Measurements from ENCODE around the gene AZU1.

The AZU1 gene

DNA sequence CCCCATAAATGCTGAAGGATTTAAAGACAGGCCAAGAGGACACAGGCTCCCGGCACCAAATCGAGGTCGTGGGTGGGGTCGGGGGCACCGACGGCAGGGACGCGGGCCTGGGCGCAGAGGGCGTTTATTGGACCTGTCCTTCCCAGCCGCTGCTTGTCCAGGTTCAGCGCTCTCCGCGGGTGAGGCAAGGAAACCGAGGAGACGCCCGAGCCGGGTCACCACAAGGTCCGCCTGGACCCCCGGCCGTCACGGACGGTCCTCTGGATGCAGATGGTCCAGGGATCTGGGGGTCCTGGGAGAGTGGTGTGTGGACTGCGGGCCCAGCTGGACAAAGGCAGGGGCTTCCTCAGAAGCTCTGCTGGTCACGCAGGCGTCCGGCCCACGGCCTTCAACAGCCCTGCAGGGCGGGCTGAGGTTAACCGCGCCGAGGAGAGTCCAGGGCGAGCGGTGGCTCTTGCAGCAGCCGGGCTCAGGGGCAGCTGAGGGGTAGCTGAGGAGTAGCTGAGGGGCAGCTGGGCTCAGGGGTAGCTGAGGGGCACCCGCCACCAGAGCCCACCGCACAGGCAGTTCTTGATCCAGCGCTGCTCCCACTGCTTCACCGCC is 40.3 kb downstream of the AZU1 start:
- peaks cover 36% of the 10 kb centered on the region for H3K36me3 Mint-ChIP-seq (ENCODE audit: low read depth)
- DNase-seq: no peak
- H3K9me3 Mint-ChIP-seq: no peaks in the 10 kb centered on the region
- no peak overlapping the region for H3K27ac Mint-ChIP-seq
- no peak overlapping the region for H3K4me3 Mint-ChIP-seq
- peaks cover 6% of the 10 kb centered on the region for H3K4me1 Mint-ChIP-seq
- TF ChIP-seq, protein P1, sequence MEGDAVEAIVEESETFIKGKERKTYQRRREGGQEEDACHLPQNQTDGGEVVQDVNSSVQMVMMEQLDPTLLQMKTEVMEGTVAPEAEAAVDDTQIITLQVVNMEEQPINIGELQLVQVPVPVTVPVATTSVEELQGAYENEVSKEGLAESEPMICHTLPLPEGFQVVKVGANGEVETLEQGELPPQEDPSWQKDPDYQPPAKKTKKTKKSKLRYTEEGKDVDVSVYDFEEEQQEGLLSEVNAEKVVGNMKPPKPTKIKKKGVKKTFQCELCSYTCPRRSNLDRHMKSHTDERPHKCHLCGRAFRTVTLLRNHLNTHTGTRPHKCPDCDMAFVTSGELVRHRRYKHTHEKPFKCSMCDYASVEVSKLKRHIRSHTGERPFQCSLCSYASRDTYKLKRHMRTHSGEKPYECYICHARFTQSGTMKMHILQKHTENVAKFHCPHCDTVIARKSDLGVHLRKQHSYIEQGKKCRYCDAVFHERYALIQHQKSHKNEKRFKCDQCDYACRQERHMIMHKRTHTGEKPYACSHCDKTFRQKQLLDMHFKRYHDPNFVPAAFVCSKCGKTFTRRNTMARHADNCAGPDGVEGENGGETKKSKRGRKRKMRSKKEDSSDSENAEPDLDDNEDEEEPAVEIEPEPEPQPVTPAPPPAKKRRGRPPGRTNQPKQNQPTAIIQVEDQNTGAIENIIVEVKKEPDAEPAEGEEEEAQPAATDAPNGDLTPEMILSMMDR (IDR thresholded peaks at IDR 0.05): no peak
- peaks cover 10% of the 10 kb centered on the region for H3K27me3 Mint-ChIP-seq (ENCODE audit: low read depth, poor library complexity)

DNA sequence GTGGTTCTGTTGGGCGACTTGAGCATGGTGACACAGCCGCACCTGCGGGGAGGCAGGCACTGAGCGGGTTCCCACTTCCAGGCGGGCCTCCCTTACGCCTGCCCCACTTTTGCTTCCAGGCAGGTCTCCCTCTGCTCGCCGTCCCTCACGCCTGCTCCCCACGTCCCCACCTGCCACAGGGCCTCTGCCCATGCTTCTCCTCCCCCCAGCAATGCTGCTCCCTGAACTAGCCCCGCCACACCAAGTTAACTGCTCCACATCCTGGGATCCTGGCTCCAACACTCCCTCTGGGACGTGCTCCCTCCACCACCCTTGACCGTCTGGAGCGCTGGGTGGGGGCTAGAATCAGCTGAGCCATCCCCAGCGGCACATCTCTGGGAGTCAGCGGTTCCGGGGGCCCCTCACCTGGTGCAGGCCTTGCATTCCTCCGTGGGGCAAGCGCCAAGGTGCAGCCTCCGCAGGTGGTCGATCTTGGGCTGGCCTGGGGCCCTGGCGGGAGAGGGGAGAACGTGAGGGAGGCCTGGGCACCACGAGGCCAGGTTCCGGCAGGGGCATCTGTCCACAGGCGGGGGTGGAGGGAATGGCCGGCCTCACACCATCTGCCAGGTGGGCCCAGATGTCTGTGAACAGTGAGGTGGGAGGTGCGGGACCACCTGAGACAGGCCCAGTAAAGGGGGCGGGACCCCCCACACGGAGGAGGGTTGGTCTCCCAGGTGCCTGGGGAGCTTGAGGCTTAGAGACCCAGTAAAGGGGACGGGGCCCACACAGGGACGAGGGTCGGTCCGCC is 41.0 kb downstream of the AZU1 start:
- Mint-ChIP-seq H3K4me1 (peaks cover 6% of the 10 kb centered on the region), H3K27me3 (ENCODE audit: low read depth, poor library complexity) (peaks cover 3% of the 10 kb centered on the region), H3K4me3 (no peak overlapping the region), H3K27ac (no peak overlapping the region), H3K36me3 (ENCODE audit: low read depth) (peaks cover 36% of the 10 kb centered on the region), H3K9me3 (no peaks in the 10 kb centered on the region)
- DNase-seq: no peak
- TF ChIP-seq, protein P1 (IDR thresholded peaks at IDR 0.05): no peak

DNA sequence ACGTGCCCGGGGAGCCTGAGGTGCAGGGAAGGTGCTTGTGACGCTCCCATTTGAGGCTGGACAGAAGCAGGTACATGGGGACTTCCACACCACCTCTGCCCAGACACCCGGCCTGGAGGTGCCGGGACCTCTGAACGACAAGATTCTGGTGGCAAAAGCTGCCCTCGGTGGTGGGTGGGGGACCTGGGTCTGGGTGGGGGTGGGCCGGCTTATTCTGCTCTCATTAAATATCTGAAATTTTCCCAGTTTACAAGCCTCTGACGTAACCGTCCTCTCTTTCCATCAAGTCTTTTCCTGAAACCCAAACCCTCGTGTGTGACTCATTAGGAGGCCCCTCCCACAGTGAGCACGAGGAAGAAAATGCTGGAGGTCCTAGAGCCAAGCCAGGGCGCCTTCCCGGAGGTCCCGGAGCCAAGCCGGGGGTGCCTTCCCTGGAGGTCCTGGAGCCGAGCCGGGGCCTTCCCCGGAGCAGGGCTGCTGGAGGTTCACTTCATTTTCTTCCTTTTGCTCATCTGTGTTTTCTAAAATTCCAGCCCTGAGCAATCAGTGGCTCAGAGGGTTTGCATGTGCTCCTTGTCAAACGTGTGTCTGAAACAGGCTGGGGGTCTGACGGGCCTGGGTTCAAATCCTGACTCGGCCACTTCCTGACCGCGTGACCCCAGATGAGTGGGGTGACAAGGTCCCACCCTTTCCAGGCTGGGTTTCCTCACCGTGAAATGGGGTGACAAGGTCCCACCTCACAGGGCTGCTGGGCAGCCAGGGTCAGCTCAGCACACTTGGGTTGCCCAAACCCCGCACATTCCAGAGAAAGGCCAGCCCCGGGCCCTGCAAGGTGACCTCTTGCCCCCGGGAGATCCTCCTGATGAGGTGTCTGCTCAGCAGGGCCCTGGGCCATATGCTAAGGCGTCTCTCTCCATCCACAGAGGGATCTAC is 41.9 kb downstream of the AZU1 start:
- peaks cover 36% of the 10 kb centered on the region for H3K36me3 Mint-ChIP-seq (ENCODE audit: low read depth)
- TF ChIP-seq, protein P1 (IDR thresholded peaks at IDR 0.05): no peak
- H3K9me3 Mint-ChIP-seq: no peaks in the 10 kb centered on the region
- no peak for DNase-seq
- H3K27me3 Mint-ChIP-seq (ENCODE audit: low read depth, poor library complexity): no peaks in the 10 kb centered on the region
- H3K4me3 Mint-ChIP-seq: no peak overlapping the region
- H3K4me1 Mint-ChIP-seq: peaks cover 6% of the 10 kb centered on the region
- peak overlapping the region; percentile 39 for H3K27ac Mint-ChIP-seq

DNA sequence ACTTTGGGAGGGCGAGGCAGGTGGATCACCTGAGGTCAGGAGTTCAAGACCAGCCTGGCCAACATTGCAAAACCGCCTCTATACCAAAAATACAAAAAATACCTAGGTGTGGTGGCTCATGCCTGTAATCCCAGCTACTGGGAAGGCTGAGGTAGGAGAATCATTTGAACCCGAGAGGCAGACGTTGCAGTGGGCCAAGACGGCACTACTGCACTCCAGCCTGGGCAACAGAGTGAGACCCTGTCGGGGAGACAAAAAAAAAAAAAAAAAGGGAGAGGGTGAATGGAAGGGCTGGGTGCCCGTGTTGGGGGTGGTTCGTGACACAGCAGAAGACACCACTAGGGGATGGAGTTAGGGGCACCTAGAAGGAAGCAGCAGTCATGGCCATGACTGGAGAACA is 42.7 kb downstream of the AZU1 start:
- Mint-ChIP-seq H3K27me3 (ENCODE audit: low read depth, poor library complexity) (no peaks in the 10 kb centered on the region), H3K4me3 (no peak overlapping the region), H3K36me3 (ENCODE audit: low read depth) (peaks cover 36% of the 10 kb centered on the region), H3K27ac (peak overlapping the region; percentile 57), H3K9me3 (no peaks in the 10 kb centered on the region), H3K4me1 (peaks cover 6% of the 10 kb centered on the region)
- DNase-seq: no peak
- TF ChIP-seq, protein P1 (IDR thresholded peaks at IDR 0.05): no peak

DNA sequence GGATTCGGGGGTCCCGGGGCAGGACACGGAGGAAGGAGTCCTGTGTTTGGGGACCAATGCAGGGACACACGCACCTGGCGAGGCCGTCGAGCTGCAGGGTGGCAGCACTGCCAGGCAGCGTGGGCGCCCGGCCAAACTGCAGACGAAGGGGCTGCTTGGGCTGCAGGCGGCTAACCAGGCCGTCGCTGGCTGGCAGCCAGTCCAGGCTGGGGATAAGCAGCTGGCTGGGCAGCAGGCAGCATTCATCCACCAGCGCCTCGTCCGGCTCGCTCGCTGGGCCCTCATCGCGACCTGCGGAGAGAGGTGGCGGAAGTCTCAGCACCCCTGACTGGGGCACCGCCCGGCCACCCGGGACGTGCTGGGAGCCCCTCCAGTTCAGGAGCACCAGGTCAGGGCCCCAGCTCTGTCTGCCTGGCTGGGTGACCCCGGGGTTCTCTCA is 43.3 kb downstream of the AZU1 start:
- H3K36me3 Mint-ChIP-seq (ENCODE audit: low read depth): peaks cover 36% of the 10 kb centered on the region
- TF ChIP-seq, protein P1 (IDR thresholded peaks at IDR 0.05): no peak
- no peaks in the 10 kb centered on the region for H3K27me3 Mint-ChIP-seq (ENCODE audit: low read depth, poor library complexity)
- no peak overlapping the region for H3K4me3 Mint-ChIP-seq
- H3K9me3 Mint-ChIP-seq: no peaks in the 10 kb centered on the region
- H3K4me1 Mint-ChIP-seq: peaks cover 6% of the 10 kb centered on the region
- no peak overlapping the region for H3K27ac Mint-ChIP-seq
- DNase-seq: no peak
